Activated T-cell treated with anti-CD3 and anti-CD28 coated beads, Interleukin-2, amount 50 U/mL, for 1 hour (primary cell): Measurements from ENCODE around the gene RAB20.
"Not testable (repeated sequence)": the region's sequence is repeated elsewhere in the genome, so short reads cannot be mapped to it uniquely, and the experiment has no call there.

Experiments
- DNase-seq: peaks from one replicate; pipeline ENCODE4 v3.0.0-alpha.2; 2020

RAB20 gene

GRCh38 chr13:110506859-110507566, 54.5 kb downstream of the RAB20 start:
- DNase-seq = no peak

- DNase-seq = no peak
These were observed 55.1 kb downstream of the RAB20 start for GRCh38 chr13:110506396-110506795.

- no peak for DNase-seq
These were observed 55.9 kb downstream of the RAB20 start for GRCh38 chr13:110505594-110505993.

- no peak for DNase-seq
These were observed 57.5 kb downstream of the RAB20 start for GRCh38 chr13:110503979-110504499.

- no peak for DNase-seq
These were observed 58.3 kb downstream of the RAB20 start for GRCh38 chr13:110503037-110503901.

GRCh38 chr13:110501188-110501587, 60.3 kb downstream of the RAB20 start:
- no peak for DNase-seq

GRCh38 chr13:110500341-110500740, 61.2 kb downstream of the RAB20 start:
- DNase-seq = no peak

- DNase-seq = no peak
These were observed 61.8 kb downstream of the RAB20 start for GRCh38 chr13:110499621-110500281.

GRCh38 chr13:110498765-110499164, 62.8 kb downstream of the RAB20 start:
- DNase-seq = no peak

- DNase-seq = no peak
These were observed 63.2 kb downstream of the RAB20 start for GRCh38 chr13:110498327-110498726.

GRCh38 chr13:110497896-110498295, 63.6 kb downstream of the RAB20 start:
- not testable (repeated sequence) for DNase-seq

- no peak for DNase-seq
These were observed 64.5 kb downstream of the RAB20 start for GRCh38 chr13:110497003-110497402.

- DNase-seq = no peak
These were observed 65.2 kb downstream of the RAB20 start for GRCh38 chr13:110496281-110496680.

- no peak for DNase-seq
These were observed 65.6 kb downstream of the RAB20 start for GRCh38 chr13:110495881-110496280.

GRCh38 chr13:110495376-110495775, 66.1 kb downstream of the RAB20 start:
- no peak for DNase-seq

- no peak for DNase-seq
These were observed 67.9 kb downstream of the RAB20 start for GRCh38 chr13:110493613-110494012.

GRCh38 chr13:110492679-110493593, 68.6 kb downstream of the RAB20 start:
- no peak for DNase-seq

GRCh38 chr13:110491869-110492678, 69.4 kb downstream of the RAB20 start:
- no peak for DNase-seq

GRCh38 chr13:110490009-110490770, 71.3 kb downstream of the RAB20 start:
- no peak for DNase-seq

GRCh38 chr13:110486880-110487279, 74.6 kb downstream of the RAB20 start:
- DNase-seq = not testable (repeated sequence)
